ENCODE measurements around the gene KIF3B.
A peak's percentile ranks its signal among the peaks of the same experiment; 100 is the strongest.
"Not testable (repeated sequence)": the region's sequence is repeated elsewhere in the genome, so short reads cannot be mapped to it uniquely, and the experiment has no call there.

The KIF3B gene

GRCh38 chr20:32244959-32245358 is 32.5 kb upstream of the KIF3B start:
- no peak for DNase-seq (ENCODE audit: low read depth)
- H3K4me3 ChIP-seq (ENCODE audit: low read depth, low read length) = no peak overlapping the region

- DNase-seq (ENCODE audit: low read depth); H3K4me3 ChIP-seq (ENCODE audit: low read depth, low read length): not testable (repeated sequence)
Observed at GRCh38 chr20:32246208-32246607, 31.2 kb upstream of the KIF3B start.

GRCh38 chr20:32248043-32248442 is 29.4 kb upstream of the KIF3B start:
- DNase-seq (ENCODE audit: low read depth) = no peak
- no peak overlapping the region for H3K4me3 ChIP-seq (ENCODE audit: low read depth, low read length)

- no peak overlapping the region for H3K4me3 ChIP-seq (ENCODE audit: low read depth, low read length)
- DNase-seq (ENCODE audit: low read depth) = no peak
Observed at GRCh38 chr20:32249030-32249738, 28.3 kb upstream of the KIF3B start.

- no peak for DNase-seq (ENCODE audit: low read depth)
- H3K4me3 ChIP-seq (ENCODE audit: low read depth, low read length) = no peak overlapping the region
Observed at GRCh38 chr20:32251470-32251869, 26.0 kb upstream of the KIF3B start.

GRCh38 chr20:32252189-32252588 is 25.3 kb upstream of the KIF3B start:
- DNase-seq (ENCODE audit: low read depth) = no peak
- no peak overlapping the region for H3K4me3 ChIP-seq (ENCODE audit: low read depth, low read length)

- not testable (repeated sequence) for DNase-seq (ENCODE audit: low read depth); H3K4me3 ChIP-seq (ENCODE audit: low read depth, low read length)
Observed at GRCh38 chr20:32260973-32261372, 16.5 kb upstream of the KIF3B start.

- H3K4me3 ChIP-seq (ENCODE audit: low read depth, low read length) = no peak overlapping the region
- DNase-seq (ENCODE audit: low read depth) = no peak
Observed at GRCh38 chr20:32261644-32262043, 15.8 kb upstream of the KIF3B start.

GRCh38 chr20:32263398-32263954 is 14.0 kb upstream of the KIF3B start:
- DNase-seq (ENCODE audit: low read depth) = no peak
- H3K4me3 ChIP-seq (ENCODE audit: low read depth, low read length) = no peak overlapping the region

GRCh38 chr20:32271620-32272019 is 5.8 kb upstream of the KIF3B start:
- DNase-seq (ENCODE audit: low read depth) = no peak
- H3K4me3 ChIP-seq (ENCODE audit: low read depth, low read length) = no peak overlapping the region

GRCh38 chr20:32274359-32274758 is 3.1 kb upstream of the KIF3B start:
- no peak overlapping the region for H3K4me3 ChIP-seq (ENCODE audit: low read depth, low read length)
- DNase-seq (ENCODE audit: low read depth) = no peak

- DNase-seq (ENCODE audit: low read depth); H3K4me3 ChIP-seq (ENCODE audit: low read depth, low read length): not testable (repeated sequence)
Observed at GRCh38 chr20:32275163-32275562, 2.3 kb upstream of the KIF3B start.

- H3K4me3 ChIP-seq (ENCODE audit: low read depth, low read length) = peak overlapping the region; percentile 97
- DNase-seq (ENCODE audit: low read depth) = no peak
Observed at GRCh38 chr20:32278199-32278643, 770 bp downstream of the KIF3B start.

GRCh38 chr20:32281711-32282110 is 4.3 kb downstream of the KIF3B start:
- no peak for DNase-seq (ENCODE audit: low read depth)
- no peak overlapping the region for H3K4me3 ChIP-seq (ENCODE audit: low read depth, low read length)

GRCh38 chr20:32282461-32282860 is 5.0 kb downstream of the KIF3B start:
- H3K4me3 ChIP-seq (ENCODE audit: low read depth, low read length) = no peak overlapping the region
- DNase-seq (ENCODE audit: low read depth) = no peak

GRCh38 chr20:32285082-32285620 is 7.7 kb downstream of the KIF3B start:
- DNase-seq (ENCODE audit: low read depth) = no peak
- H3K4me3 ChIP-seq (ENCODE audit: low read depth, low read length) = no peak overlapping the region

GRCh38 chr20:32285621-32286371 is 8.3 kb downstream of the KIF3B start:
- no peak overlapping the region for H3K4me3 ChIP-seq (ENCODE audit: low read depth, low read length)
- DNase-seq (ENCODE audit: low read depth) = no peak

- no peak for DNase-seq (ENCODE audit: low read depth)
- no peak overlapping the region for H3K4me3 ChIP-seq (ENCODE audit: low read depth, low read length)
Observed at GRCh38 chr20:32287231-32287638, 9.8 kb downstream of the KIF3B start.

- H3K4me3 ChIP-seq (ENCODE audit: low read depth, low read length) = no peak overlapping the region
- DNase-seq (ENCODE audit: low read depth) = no peak
Observed at GRCh38 chr20:32288225-32288849, 10.9 kb downstream of the KIF3B start.

GRCh38 chr20:32289299-32289660 is 11.8 kb downstream of the KIF3B start:
- not testable (repeated sequence) for DNase-seq (ENCODE audit: low read depth); H3K4me3 ChIP-seq (ENCODE audit: low read depth, low read length)

Data from skeletal muscle cell (primary cell).